OCI-LY3 (cell line): ENCODE data around the gene IFNE.

Experiments used
- H2AFZ ChIP-seq: fragments of 200-600, 300-600 bp; shearing (Covaris generic); 2 replicates; pipeline ENCODE4 v1.6.0; 2014; ENCODE audit warnings: antibody characterized with exemption, low read depth, low read length
- H3K27ac ChIP-seq: fragments of 200-600, 300-600 bp; sonication (generic); 2 replicates; pipeline ENCODE4 v1.5.1; 2014; ENCODE audit warnings: mild to moderate bottlenecking, low read length, moderate library complexity, mixed read lengths
- H3K27me3 ChIP-seq: fragments of 200-600, 300-600 bp; sonication (generic); 2 replicates; pipeline ENCODE4 v1.6.1; 2014; ENCODE audit warnings: low read depth, low read length, mixed read lengths
- H3K36me3 ChIP-seq: fragments of 200-600, 300-600 bp; sonication (generic); replicated peaks from 2 replicates; pipeline ENCODE3; 2014; ENCODE audit warnings: low read depth, low read length, mixed read lengths
- H3K4me1 ChIP-seq: fragments of 300-600, 200-600 bp; sonication (generic); 2 replicates; pipeline ENCODE4 v1.6.1; 2014; ENCODE audit warnings: low read length, mixed read lengths
- H3K4me2 ChIP-seq: fragments of 200-600, 300-600 bp; sonication (generic); 2 replicates; pipeline ENCODE4 v1.6.1; 2014; ENCODE audit warnings: low read length, mixed read lengths
- H3K4me3 ChIP-seq: fragments of 300-600, 200-600 bp; sonication (generic); 2 replicates; pipeline ENCODE4 v1.5.1; 2014; ENCODE audit warnings: antibody characterized with exemption, mild to moderate bottlenecking, low read length, moderate library complexity
- H3K79me2 ChIP-seq: fragments of 300-600, 200-600 bp; shearing (Covaris generic); 2 replicates; pipeline ENCODE4 v1.6.1; 2014; ENCODE audit warnings: mild to moderate bottlenecking, low read length, mixed read lengths
- H3K9ac ChIP-seq: fragments of 300-600, 200-600 bp; shearing (Covaris generic); 2 replicates; pipeline ENCODE4 v1.6.0; 2014; ENCODE audit warnings: mild to moderate bottlenecking, low read length, moderate library complexity
- H3K9me3 ChIP-seq: fragments of 200-600, 300-600 bp; shearing (Covaris generic); 2 replicates; pipeline ENCODE4 v1.6.1; 2014; ENCODE audit warnings: low read length, mixed read lengths; ENCODE audit not compliant: insufficient read depth
- H4K20me1 ChIP-seq: fragments of 200-600, 300-600 bp; sonication (generic); 2 replicates; pipeline ENCODE4 v1.6.1; 2016; ENCODE audit warnings: low read length, mixed read lengths; ENCODE audit not compliant: insufficient read depth
- EZH2phosphoT487 ChIP-seq: fragments of 200-600 bp; shearing (Covaris generic); IDR thresholded peaks from 2 replicates; pipeline ENCODE4 v1.6.1; 2018; ENCODE audit warnings: antibody characterized with exemption, mixed run types, low read depth
- TF ChIP-seq, protein P1 (sequence below): fragments of 200-600, 300-600 bp; sonication (generic); IDR thresholded peaks from 2 replicates; pipeline ENCODE4 v1.5.1; 2014; ENCODE audit warnings: antibody characterized with exemption, low read length, low read depth

IFNE gene

DNA sequence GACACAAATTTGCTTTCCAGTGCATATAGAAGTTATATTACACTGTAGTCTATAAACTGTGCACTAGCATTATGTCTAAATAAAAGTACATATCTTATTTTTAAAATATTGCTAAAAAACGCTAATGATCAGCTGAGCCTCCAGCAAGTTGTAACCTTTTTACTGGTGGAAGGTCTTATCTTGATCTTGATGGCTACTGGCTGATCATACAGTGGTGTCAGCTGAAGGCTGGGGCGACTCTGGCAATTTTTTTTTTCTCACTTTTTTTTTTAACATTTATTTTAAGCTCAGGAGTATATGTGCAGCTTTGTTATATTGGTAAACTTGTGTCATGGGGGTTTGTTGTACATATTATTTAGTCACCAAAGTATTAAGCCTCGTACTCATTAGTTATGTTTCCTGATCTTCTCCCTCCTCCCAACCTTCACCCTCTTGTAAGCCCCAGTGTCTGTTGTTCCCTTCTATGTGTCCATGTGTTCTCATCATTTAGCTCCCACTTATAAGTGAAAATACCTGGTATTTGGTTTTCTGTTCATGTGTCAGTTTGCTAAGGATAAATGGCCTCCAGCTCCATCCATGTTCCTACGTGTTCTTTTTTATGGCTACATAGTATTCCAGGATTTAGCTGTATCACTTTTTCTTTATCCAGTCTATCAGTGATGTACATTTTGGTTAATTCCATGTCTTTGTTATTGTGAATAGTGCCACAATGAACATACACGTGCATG lies 38.6 kb upstream of the IFNE start:
- no peaks in the 10 kb centered on the region for H3K4me1 ChIP-seq
- no peaks in the 10 kb centered on the region for H3K36me3 ChIP-seq
- H3K4me3 ChIP-seq = no peak overlapping the region
- no peaks in the 10 kb centered on the region for H4K20me1 ChIP-seq
- no peaks in the 10 kb centered on the region for H3K79me2 ChIP-seq
- TF ChIP-seq EZH2phosphoT487 = no peak
- TF ChIP-seq, protein P1, sequence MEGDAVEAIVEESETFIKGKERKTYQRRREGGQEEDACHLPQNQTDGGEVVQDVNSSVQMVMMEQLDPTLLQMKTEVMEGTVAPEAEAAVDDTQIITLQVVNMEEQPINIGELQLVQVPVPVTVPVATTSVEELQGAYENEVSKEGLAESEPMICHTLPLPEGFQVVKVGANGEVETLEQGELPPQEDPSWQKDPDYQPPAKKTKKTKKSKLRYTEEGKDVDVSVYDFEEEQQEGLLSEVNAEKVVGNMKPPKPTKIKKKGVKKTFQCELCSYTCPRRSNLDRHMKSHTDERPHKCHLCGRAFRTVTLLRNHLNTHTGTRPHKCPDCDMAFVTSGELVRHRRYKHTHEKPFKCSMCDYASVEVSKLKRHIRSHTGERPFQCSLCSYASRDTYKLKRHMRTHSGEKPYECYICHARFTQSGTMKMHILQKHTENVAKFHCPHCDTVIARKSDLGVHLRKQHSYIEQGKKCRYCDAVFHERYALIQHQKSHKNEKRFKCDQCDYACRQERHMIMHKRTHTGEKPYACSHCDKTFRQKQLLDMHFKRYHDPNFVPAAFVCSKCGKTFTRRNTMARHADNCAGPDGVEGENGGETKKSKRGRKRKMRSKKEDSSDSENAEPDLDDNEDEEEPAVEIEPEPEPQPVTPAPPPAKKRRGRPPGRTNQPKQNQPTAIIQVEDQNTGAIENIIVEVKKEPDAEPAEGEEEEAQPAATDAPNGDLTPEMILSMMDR = no peak
- H3K9me3 ChIP-seq = no peaks in the 10 kb centered on the region
- no peak overlapping the region for H3K27ac ChIP-seq
- H3K9ac ChIP-seq = no peak overlapping the region
- H2AFZ ChIP-seq = no peak overlapping the region
- no peak overlapping the region for H3K4me2 ChIP-seq
- 0 out of 2 replicates have a peak, but pooled peaks cover 3% of the 10 kb centered on the region for H3K27me3 ChIP-seq

DNA sequence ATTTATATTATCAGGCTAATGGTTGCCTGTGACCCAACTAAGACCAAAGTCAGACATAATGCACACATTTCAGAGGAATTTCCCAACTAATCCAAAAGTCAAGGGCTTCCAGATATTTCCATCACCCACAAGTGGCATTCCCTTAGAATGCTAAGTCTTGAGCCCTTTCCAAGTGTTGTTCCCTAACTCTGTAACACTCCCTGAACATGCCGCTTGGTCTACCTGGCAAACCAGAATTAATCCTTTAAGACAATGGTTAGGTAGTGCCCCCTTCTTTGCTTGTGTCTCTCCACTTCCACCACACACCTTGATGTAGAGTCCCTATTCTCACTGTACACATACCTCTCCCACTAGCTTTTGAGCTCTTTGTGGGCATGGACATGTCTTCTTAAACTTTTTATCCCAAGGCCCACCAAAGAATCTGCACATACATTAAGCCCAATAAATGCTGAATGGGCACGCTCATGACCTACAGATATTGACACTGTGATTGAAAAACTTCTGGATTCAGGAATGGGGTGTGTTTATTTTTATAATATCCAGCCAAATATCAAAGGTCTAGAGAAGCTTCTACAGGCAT lies 37.8 kb upstream of the IFNE start:
- no peak overlapping the region for H3K9ac ChIP-seq
- H3K4me2 ChIP-seq = no peak overlapping the region
- TF ChIP-seq, protein P1 = no peak
- no peak for TF ChIP-seq EZH2phosphoT487
- 0 out of 2 replicates have a peak, but pooled peaks cover 3% of the 10 kb centered on the region for H3K27me3 ChIP-seq
- H3K4me1 ChIP-seq = no peaks in the 10 kb centered on the region
- no peaks in the 10 kb centered on the region for H3K79me2 ChIP-seq
- H3K36me3 ChIP-seq = no peaks in the 10 kb centered on the region
- no peak overlapping the region for H3K27ac ChIP-seq
- no peaks in the 10 kb centered on the region for H3K9me3 ChIP-seq
- H3K4me3 ChIP-seq = no peak overlapping the region
- no peaks in the 10 kb centered on the region for H4K20me1 ChIP-seq
- H2AFZ ChIP-seq = no peak overlapping the region

DNA sequence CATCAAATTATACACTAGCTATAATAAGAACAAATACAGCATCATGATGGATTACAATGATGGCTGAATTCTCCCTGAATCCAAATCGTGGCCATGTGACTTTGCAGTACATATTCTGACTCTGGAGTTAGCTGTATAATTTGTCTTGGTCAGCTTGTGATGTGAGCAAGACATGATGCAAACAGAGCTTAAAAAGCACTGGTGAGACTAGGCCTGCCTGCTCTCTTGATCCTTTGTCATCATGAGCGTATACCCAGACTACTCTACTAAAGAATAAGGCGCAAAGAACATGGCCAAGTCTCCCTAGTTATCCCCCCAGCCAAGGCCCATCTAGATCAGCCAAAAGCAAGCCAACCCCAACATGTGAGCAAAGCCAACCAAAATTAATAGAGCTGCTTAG lies 34.7 kb upstream of the IFNE start:
- H3K4me3 ChIP-seq = no peak overlapping the region
- TF ChIP-seq EZH2phosphoT487 = no peak
- TF ChIP-seq, protein P1 = no peak
- H3K27ac ChIP-seq = no peak overlapping the region

DNA sequence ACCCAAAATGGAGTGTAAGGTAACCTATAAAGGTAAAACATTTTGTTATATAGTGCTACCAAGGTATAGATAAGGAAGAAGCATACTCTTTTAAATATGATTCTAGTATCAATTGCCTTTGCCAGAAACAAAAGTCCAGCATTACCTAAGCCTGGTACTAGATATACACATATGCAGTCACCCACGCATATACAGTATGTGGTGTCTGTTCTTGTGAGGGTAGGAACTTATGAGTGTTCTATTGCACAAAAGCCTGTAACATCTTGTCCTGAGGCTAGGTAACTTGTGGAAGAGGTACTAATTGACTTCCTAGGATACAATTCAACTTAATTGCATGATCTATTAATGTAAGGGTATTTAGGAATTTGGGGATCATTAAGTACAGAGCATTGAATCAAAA lies 31.3 kb upstream of the IFNE start:
- Histone ChIP-seq H2AFZ (no peak overlapping the region), H3K27ac (no peak overlapping the region)

More for the DNA sequence above, 34.7 kb upstream of the IFNE start:
- Histone ChIP-seq H3K27me3 (no peaks in the 10 kb centered on the region), H3K4me2 (no peak overlapping the region), H3K9me3 (no peaks in the 10 kb centered on the region), H3K9ac (no peak overlapping the region), H3K4me1 (no peaks in the 10 kb centered on the region), H3K79me2 (no peaks in the 10 kb centered on the region), H3K36me3 (no peaks in the 10 kb centered on the region), H4K20me1 (no peaks in the 10 kb centered on the region), H2AFZ (no peak overlapping the region)

More for the DNA sequence above, 31.3 kb upstream of the IFNE start:
- TF ChIP-seq, protein P1 = no peak
- TF ChIP-seq EZH2phosphoT487 = no peak
- H4K20me1 ChIP-seq = no peaks in the 10 kb centered on the region
- H3K4me3 ChIP-seq = no peak overlapping the region
- no peaks in the 10 kb centered on the region for H3K36me3 ChIP-seq
- no peaks in the 10 kb centered on the region for H3K9me3 ChIP-seq
- H3K4me1 ChIP-seq = no peaks in the 10 kb centered on the region
- H3K4me2 ChIP-seq = no peak overlapping the region
- no peak overlapping the region for H3K9ac ChIP-seq
- no peaks in the 10 kb centered on the region for H3K27me3 ChIP-seq
- no peaks in the 10 kb centered on the region for H3K79me2 ChIP-seq
